H1 (cell line): ENCODE measurements around the gene CGNL1. TPM values are rescaled to one million over a fixed set of nuclear protein-coding genes. Genes with fewer than 3 reads are reported as not detected.

Source experiments
- GABPA ChIP-seq: IDR thresholded peaks from 2 replicates; pipeline ENCODE4 v1.6.1; 2011; ENCODE audit warnings: mild to moderate bottlenecking, low read length, moderate library complexity, borderline replicate concordance; ENCODE audit not compliant: insufficient read depth
- JUN ChIP-seq: IDR thresholded peaks from 2 replicates; pipeline ENCODE4 v1.6.1; 2011; ENCODE audit warnings: low read depth, mild to moderate bottlenecking, improper control_type of control experiment, low read length
- ZNF274 ChIP-seq: IDR thresholded peaks from 2 replicates; pipeline ENCODE4 v1.7.0; 2012; ENCODE audit warnings: low read length, borderline replicate concordance; ENCODE audit errors: extremely low read depth
- polyA plus RNA-seq, 7 experiments: library from polyadenylated mRNA; depleted of rRNA in 3 of 7; stranded (reverse) in 5 of 7; unstranded in 2 of 7; fragments of >200 nt in 5 of 7; fragments of 200-250 nt in 2 of 7; gene quantifications; 1 replicate in 5 of 7; 2 replicates in 1 of 7; 4 replicates in 1 of 7; pipeline versions ENCODE4 v1.2.1 to v1.2.3, GENCODE V29; 2011 to 2013; ENCODE audit warnings: missing spikeins in 2 of 7, mixed read lengths in 2 of 7
- total RNA-seq: library from RNA; stranded (reverse); fragmentation: NEBNext Ultra II Directional; extraction: Animal tissue kit (Norgen Biotek cat#: 25700); gene quantifications from 2 replicates; pipeline ENCODE4 v1.2.1, GENCODE V29; 2021

CGNL1 gene
- total and polyA plus RNA-seq, 2 of the 8 experiments (the other 6 are each of a cell fraction or from before 2014, with no cell fraction given): 21.8 to 75.6 TPM

GRCh38 chr15:57456559-57456958 is 80.3 kb downstream of the CGNL1 start (continued):
- TF ChIP-seq GABPA (no peak), ZNF274 (no peak), JUN (no peak)
